Measurements from ENCODE around the gene DNM1.

DNM1 gene

DNA sequence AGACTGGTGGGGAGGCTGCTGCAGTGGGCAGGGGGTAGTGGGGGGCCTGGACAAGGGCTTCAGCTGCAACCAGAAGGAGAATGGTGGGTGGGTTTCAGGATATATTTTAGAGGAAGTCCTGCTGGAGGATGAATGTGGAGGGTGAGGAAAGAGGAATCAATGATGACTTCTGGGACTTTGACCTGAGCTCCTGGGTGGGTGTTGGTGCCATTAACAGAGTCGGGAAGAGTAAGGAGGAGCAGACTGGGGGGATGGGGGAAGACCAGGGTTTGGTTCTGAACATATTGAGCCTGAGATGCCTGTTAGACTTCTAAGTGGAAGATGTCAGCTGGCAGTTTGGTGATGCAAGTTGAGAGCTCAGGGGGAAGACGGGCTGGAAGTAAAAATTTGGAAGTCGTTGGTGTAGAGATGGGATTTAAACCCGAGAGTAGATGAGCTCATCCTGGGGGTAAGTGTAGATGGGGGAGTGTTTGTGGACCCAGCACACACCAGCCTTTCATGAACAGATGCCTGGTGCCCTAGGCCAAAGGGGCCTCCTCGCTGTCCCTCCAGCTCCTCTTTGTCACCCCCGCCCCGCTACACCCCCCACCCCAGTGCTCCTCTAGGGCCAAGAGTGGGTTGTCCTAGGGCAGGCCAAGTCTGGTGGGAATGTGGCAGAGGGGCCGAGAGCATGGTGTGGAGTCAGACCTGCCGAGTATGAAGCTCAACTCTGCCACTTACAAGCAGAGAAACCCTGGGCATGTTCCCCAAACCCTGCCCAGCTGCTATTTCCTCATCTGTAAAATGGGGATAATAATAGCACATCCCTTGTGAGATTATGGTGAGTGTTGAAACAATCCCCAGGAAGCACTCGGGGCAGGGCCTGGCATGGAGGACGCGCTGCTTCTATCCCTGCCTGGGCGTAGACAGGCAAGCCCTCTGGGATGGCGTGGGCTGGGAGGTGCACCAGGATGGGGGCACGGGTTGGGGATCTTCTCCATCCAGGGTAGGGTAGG lies 4.0 kb downstream of the DNM1 start:
- Mint-ChIP-seq H3K4me1 (ENCODE audit: low read depth) (peaks cover 13% of the 10 kb centered on the region), H3K9me3 (no peaks in the 10 kb centered on the region), H3K4me3 (no peak overlapping the region), H3K36me3 (ENCODE audit: low read depth) (no peaks in the 10 kb centered on the region), H3K27ac (no peak overlapping the region), H3K27me3 (peaks cover 13% of the 10 kb centered on the region)
- DNase-seq, result no peak

DNA sequence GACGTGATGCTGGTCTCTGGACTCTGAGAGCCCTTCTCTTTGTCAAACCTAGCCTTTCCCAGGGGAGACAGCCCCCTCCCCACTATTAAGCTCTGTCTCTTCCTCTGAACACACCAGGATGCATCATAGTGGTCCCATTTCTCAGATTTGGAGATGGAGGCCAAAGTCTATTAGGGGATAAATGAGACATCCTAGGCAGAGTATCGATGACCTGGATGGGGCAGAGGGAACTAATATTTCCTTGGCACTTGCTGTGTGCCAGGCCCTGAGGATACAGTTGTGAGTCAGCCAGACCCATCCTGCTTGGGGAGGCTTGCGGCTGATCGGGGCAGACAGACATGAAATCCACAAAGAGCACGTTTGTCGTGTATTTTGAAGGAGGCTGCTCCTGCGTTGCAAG lies 5.2 kb downstream of the DNM1 start:
- no peak overlapping the region for H3K4me3 Mint-ChIP-seq
- peaks cover 13% of the 10 kb centered on the region for H3K27me3 Mint-ChIP-seq
- no peaks in the 10 kb centered on the region for H3K9me3 Mint-ChIP-seq
- H3K4me1 Mint-ChIP-seq (ENCODE audit: low read depth), result peaks cover 4% of the 10 kb centered on the region
- no peaks in the 10 kb centered on the region for H3K36me3 Mint-ChIP-seq (ENCODE audit: low read depth)
- H3K27ac Mint-ChIP-seq, result no peak overlapping the region
- no peak for DNase-seq

- Mint-ChIP-seq H3K4me3 (no peak overlapping the region), H3K36me3 (ENCODE audit: low read depth) (no peaks in the 10 kb centered on the region), H3K27ac (no peak overlapping the region), H3K4me1 (ENCODE audit: low read depth) (peaks cover 4% of the 10 kb centered on the region), H3K9me3 (no peaks in the 10 kb centered on the region), H3K27me3 (peaks cover 15% of the 10 kb centered on the region)
- no peak for DNase-seq
Observed at GRCh38 chr9:128208946-128209669, 5.9 kb downstream of the DNM1 start.

DNA sequence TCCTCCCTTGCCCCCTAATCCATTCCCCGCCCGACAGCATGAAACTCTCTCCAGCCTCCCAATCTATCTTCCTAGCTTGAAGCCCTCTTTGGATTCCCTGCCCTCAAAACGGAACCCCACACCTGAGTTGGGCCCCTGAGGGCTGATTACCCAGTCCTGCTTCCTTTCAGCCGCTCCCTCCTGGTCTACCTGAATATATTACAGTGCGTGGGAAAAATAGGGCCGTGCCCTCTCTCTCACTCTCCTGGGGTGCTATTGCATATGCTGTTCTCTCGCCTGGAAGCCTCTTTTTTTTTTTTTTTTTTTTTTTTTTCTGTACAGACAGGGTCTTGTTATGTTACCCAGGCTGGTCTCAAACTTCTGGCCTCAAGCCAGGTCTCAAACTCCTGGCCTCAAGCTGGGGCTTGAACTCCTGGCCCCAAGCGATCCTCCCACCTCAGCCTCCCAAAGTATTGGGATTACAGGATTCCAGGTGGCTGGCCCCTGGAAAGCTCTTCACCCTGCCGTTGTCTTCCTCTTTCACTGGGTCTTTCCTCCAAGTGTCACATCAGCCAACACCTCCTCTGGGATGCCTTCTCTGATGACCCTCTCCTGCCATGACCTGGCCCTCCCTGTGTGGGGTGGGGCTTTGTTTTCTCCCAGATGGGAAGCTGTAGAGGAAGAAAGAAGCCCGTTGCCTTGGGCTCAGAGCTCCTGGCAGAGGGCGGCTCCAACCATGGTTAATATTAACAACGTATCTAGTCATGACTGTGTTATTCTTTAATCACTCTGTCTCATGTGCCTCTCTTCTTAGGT lies 8.2 kb downstream of the DNM1 start:
- Mint-ChIP-seq H3K4me1 (ENCODE audit: low read depth) (no peaks in the 10 kb centered on the region), H3K36me3 (ENCODE audit: low read depth) (no peaks in the 10 kb centered on the region), H3K27ac (no peak overlapping the region), H3K9me3 (no peaks in the 10 kb centered on the region), H3K4me3 (no peak overlapping the region), H3K27me3 (peaks cover 2% of the 10 kb centered on the region)
- DNase-seq, result no peak

DNA sequence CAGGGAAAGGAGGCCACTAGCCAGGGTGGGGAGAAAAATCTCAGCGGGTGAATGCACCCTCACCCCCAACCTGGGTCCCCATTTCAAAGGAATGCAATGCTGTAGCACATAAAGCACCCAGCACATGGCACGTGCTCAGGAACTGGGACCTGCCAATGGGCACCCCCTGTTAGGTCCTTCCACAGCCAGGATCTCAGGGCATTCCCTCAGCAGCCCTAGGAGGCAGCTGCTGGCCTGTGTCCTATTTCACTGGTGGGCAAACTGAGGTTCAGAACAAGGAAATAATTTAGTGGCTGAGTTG lies 8.8 kb downstream of the DNM1 start:
- peaks cover 2% of the 10 kb centered on the region for H3K27me3 Mint-ChIP-seq
- no peak overlapping the region for H3K4me3 Mint-ChIP-seq
- DNase-seq, result no peak
- H3K36me3 Mint-ChIP-seq (ENCODE audit: low read depth), result no peaks in the 10 kb centered on the region
- H3K27ac Mint-ChIP-seq, result no peak overlapping the region
- no peaks in the 10 kb centered on the region for H3K4me1 Mint-ChIP-seq (ENCODE audit: low read depth)
- no peaks in the 10 kb centered on the region for H3K9me3 Mint-ChIP-seq

- Mint-ChIP-seq H3K4me1 (ENCODE audit: low read depth) (peaks cover 13% of the 10 kb centered on the region), H3K4me3 (no peak overlapping the region), H3K9me3 (no peaks in the 10 kb centered on the region), H3K27ac (no peak overlapping the region), H3K36me3 (ENCODE audit: low read depth) (no peaks in the 10 kb centered on the region), H3K27me3 (peaks cover 2% of the 10 kb centered on the region)
- DNase-seq, result no peak
Observed at GRCh38 chr9:128213746-128214497, 10.7 kb downstream of the DNM1 start.

- Mint-ChIP-seq H3K9me3 (no peaks in the 10 kb centered on the region), H3K27me3 (peaks cover 2% of the 10 kb centered on the region)
Observed at GRCh38 chr9:128214571-128215490, 11.7 kb downstream of the DNM1 start.

DNA sequence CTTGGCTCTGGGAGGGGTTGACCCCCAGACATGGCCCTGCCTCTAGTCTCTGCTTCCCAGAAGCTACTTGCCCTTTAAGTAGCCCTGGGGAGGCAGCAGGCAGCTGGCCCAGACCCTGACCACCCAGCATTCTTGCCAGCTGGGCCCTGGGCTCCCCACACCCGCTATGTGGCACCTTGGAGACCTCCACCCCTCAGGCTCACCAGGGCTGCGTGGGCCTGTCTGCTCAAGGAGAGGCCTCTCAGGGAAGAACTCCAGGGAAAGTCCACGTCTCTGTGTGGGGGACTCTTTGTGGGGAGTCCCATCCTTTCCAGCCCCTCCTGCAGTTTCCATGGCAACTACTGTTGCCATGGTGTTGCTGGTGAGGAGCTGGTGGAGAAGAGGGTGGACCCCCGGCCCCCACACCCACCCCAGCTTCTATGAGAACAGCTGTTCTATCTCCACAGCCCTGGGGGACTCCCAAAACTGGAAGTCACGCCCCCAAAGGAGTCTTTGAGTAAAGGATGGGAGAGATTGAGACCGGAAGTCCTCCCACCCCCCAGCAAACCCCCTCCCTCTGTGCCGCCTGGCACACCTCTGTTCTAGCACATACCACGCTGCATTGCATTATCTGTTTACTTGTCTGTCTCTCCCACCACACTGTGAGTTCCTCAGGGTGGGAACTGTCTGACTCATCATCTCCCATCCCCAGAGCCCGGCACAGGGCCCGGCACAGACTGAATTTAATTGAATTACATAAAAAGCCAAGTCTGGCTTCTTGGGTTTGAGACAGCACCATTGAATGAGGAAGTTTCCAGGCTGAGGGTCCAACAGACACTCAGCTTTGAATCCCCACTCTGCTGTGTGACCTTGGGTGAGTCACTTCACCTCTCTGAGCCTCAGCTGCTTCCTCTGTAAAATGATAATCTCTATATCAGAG lies 12.6 kb downstream of the DNM1 start:
- Mint-ChIP-seq H3K4me1 (ENCODE audit: low read depth) (peaks cover 15% of the 10 kb centered on the region), H3K4me3 (no peak overlapping the region), H3K27me3 (peaks cover 2% of the 10 kb centered on the region), H3K27ac (no peak overlapping the region), H3K9me3 (no peaks in the 10 kb centered on the region), H3K36me3 (ENCODE audit: low read depth) (no peaks in the 10 kb centered on the region)
- DNase-seq, result no peak

More at GRCh38 chr9:128214571-128215490, 11.7 kb downstream of the DNM1 start:
- Mint-ChIP-seq H3K36me3 (ENCODE audit: low read depth) (no peaks in the 10 kb centered on the region), H3K4me1 (ENCODE audit: low read depth) (peaks cover 15% of the 10 kb centered on the region), H3K27ac (no peak overlapping the region), H3K4me3 (no peak overlapping the region)
- no peak for DNase-seq

GRCh38 chr9:128216781-128217553 lies 13.8 kb downstream of the DNM1 start:
- no peak for DNase-seq
- no peaks in the 10 kb centered on the region for H3K9me3 Mint-ChIP-seq

DNA sequence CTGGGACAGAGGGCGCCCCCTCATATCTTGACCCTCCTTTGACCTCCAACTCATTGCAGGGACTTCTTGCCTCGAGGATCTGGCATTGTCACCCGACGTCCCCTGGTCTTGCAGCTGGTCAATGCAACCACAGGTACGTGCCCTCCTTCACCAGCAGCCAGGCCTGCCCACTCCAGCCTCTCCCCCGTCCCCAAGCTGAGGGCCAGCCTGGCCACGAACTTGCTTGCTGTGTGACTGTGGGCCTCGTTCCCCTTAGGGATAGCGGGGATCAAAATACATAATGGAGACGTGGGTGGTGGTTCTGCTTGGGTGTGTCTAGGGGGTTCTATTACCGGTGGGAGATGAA lies 15.0 kb downstream of the DNM1 start:
- DNase-seq, result no peak
- H3K27me3 Mint-ChIP-seq, result peaks cover 2% of the 10 kb centered on the region
- peaks cover 15% of the 10 kb centered on the region for H3K4me1 Mint-ChIP-seq (ENCODE audit: low read depth)
- H3K27ac Mint-ChIP-seq, result peak overlapping the region; percentile 72
- no peaks in the 10 kb centered on the region for H3K36me3 Mint-ChIP-seq (ENCODE audit: low read depth)
- no peaks in the 10 kb centered on the region for H3K9me3 Mint-ChIP-seq
- peak overlapping the region; percentile 75 for H3K4me3 Mint-ChIP-seq

More at GRCh38 chr9:128216781-128217553, 13.8 kb downstream of the DNM1 start:
- H3K36me3 Mint-ChIP-seq (ENCODE audit: low read depth), result no peaks in the 10 kb centered on the region
- no peak overlapping the region for H3K27ac Mint-ChIP-seq
- no peak overlapping the region for H3K4me3 Mint-ChIP-seq
- peaks cover 15% of the 10 kb centered on the region for H3K4me1 Mint-ChIP-seq (ENCODE audit: low read depth)
- H3K27me3 Mint-ChIP-seq, result peaks cover 2% of the 10 kb centered on the region

DNA sequence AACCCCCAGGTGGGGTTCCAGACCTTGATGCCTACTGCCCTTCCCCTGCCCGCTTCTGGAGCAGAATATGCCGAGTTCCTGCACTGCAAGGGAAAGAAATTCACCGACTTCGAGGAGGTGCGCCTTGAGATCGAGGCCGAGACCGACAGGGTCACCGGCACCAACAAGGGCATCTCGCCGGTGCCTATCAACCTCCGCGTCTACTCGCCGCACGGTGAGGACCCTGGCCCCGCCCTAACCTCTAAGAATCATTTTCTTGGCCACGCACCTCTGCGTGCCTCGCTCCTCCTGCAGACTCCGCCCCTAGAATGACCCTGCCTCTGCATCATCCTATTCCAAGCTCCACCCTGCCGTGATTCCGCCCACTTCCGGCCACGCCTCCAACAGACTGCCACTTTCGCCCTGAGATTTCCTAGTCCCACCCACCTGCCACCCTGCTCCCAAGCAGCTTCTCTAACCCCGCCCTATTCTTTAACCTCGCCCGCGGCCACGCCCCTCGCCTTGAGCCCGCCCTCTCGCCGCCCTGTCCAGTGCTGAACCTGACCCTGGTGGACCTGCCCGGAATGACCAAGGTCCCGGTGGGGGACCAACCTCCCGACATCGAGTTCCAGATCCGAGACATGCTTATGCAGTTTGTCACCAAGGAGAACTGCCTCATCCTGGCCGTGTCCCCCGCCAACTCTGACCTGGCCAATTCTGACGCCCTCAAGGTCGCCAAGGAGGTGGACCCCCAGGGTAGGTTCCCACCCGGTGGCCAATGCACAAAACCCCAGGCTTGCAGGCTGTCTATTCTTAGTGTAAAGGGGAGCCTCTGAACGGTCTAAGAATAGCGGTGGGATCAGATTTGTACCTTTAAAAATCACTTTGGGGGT lies 15.6 kb downstream of the DNM1 start:
- no peaks in the 10 kb centered on the region for H3K36me3 Mint-ChIP-seq (ENCODE audit: low read depth)
- H3K27me3 Mint-ChIP-seq, result peaks cover 2% of the 10 kb centered on the region
- H3K4me1 Mint-ChIP-seq (ENCODE audit: low read depth), result peaks cover 15% of the 10 kb centered on the region
- peak; percentile 96 for DNase-seq
- H3K9me3 Mint-ChIP-seq, result no peaks in the 10 kb centered on the region
- H3K27ac Mint-ChIP-seq, result peak overlapping the region; percentile 72
- H3K4me3 Mint-ChIP-seq, result peak overlapping the region; percentile 75

Data from activated T-cell treated with anti-CD3 and anti-CD28 coated beads, Interleukin-2, amount 50 U/mL, for 24 hours (primary cell).